ENCODE measurements around the gene PRKG1. TPM values are rescaled to one million over a fixed set of nuclear protein-coding genes. Genes with fewer than 3 reads are reported as not detected.

Gene PRKG1
- total and polyA plus RNA-seq, 2 donors (not counting 1 experiment from before 2014, with no cell fraction given) = 45.8 to 71.8 TPM

DNA sequence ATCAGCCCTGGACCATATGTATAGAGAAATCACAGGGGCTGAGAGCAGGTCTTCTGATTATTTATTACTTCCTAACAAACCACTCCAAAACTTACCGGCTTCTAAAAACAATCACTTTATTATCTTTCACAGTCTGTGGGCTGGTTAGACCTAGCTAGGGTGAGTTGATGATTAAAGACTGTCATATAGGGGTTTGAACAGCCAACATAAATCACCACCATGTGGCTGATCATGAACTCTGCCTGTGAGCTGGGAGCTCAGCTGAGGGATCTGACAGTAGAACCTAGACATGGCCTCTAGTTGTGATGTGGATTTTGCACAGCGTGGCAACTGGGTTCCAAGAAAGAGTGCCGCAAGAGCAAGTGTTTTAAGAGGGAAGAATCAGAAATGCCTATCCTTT lies 319.8 kb downstream of the PRKG1 start:
- H3K36me3 ChIP-seq (ENCODE audit: control insufficient read depth, insufficient read depth, low read length) = no peaks in the 10 kb centered on the region
- H3K27me3 ChIP-seq (ENCODE audit: control insufficient read depth, insufficient read depth, low read length) = no peaks in the 10 kb centered on the region
- no peak overlapping the region for H3K4me2 ChIP-seq (ENCODE audit: extremely low read depth, insufficient read depth, low read length)
- no peaks in the 10 kb centered on the region for H3K79me2 ChIP-seq (ENCODE audit: control insufficient read depth, insufficient read depth, low read length)
- H3K9ac ChIP-seq (ENCODE audit: insufficient read depth, low read length) = no peak overlapping the region
- peaks cover 6% of the 10 kb centered on the region for H3K4me1 ChIP-seq (ENCODE audit: control insufficient read depth, extremely low read depth, insufficient read depth, low read length)
- DNase-seq (ENCODE audit: low read depth in 2 of 2) = no peak
- H3K27ac ChIP-seq (ENCODE audit: insufficient read depth, low read length) = no peak overlapping the region
- H4K20me1 ChIP-seq (ENCODE audit: control insufficient read depth, extremely low read depth, insufficient read depth, low read length) = no peaks in the 10 kb centered on the region
- no peak overlapping the region for H3K4me3 ChIP-seq (replicated peaks in 1 of 4; ENCODE audit: control extremely low read depth in 1 of 4, insufficient read depth in 1 of 4, low read depth in 3 of 4, low read length in 4 of 4)
- H2AFZ ChIP-seq (ENCODE audit: low read length) = no peak overlapping the region
- no peak for TF ChIP-seq EZH2 (IDR thresholded peaks at IDR 0.05; ENCODE audit: low read length, missing control alignments)
- TF ChIP-seq, protein P1, sequence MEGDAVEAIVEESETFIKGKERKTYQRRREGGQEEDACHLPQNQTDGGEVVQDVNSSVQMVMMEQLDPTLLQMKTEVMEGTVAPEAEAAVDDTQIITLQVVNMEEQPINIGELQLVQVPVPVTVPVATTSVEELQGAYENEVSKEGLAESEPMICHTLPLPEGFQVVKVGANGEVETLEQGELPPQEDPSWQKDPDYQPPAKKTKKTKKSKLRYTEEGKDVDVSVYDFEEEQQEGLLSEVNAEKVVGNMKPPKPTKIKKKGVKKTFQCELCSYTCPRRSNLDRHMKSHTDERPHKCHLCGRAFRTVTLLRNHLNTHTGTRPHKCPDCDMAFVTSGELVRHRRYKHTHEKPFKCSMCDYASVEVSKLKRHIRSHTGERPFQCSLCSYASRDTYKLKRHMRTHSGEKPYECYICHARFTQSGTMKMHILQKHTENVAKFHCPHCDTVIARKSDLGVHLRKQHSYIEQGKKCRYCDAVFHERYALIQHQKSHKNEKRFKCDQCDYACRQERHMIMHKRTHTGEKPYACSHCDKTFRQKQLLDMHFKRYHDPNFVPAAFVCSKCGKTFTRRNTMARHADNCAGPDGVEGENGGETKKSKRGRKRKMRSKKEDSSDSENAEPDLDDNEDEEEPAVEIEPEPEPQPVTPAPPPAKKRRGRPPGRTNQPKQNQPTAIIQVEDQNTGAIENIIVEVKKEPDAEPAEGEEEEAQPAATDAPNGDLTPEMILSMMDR (conservative IDR thresholded peaks at IDR 0.05 in 1 of 2, IDR thresholded peaks at IDR 0.05 in 1 of 2; ENCODE audit: low read depth in 1 of 2, low read length in 2 of 2) = no peak
- no peaks in the 10 kb centered on the region for H3K9me3 ChIP-seq (ENCODE audit: control insufficient read depth, insufficient read depth, low read depth, low read length)

GRCh38 chr10:51397244-51397643 lies 323.0 kb downstream of the PRKG1 start:
- no peak overlapping the region for H3K9ac ChIP-seq (ENCODE audit: insufficient read depth, low read length)
- H3K27ac ChIP-seq (ENCODE audit: insufficient read depth, low read length) = no peak overlapping the region
- H3K4me3 ChIP-seq (replicated peaks in 1 of 4; ENCODE audit: control extremely low read depth in 1 of 4, insufficient read depth in 1 of 4, low read depth in 3 of 4, low read length in 4 of 4) = no peak overlapping the region
- no peaks in the 10 kb centered on the region for H3K9me3 ChIP-seq (ENCODE audit: control insufficient read depth, insufficient read depth, low read depth, low read length)
- no peaks in the 10 kb centered on the region for H3K27me3 ChIP-seq (ENCODE audit: control insufficient read depth, insufficient read depth, low read length)
- H2AFZ ChIP-seq (ENCODE audit: low read length) = no peak overlapping the region
- DNase-seq (ENCODE audit: low read depth in 2 of 2) = no peak
- TF ChIP-seq EZH2 (IDR thresholded peaks at IDR 0.05; ENCODE audit: low read length, missing control alignments) = no peak
- TF ChIP-seq, protein P1 (conservative IDR thresholded peaks at IDR 0.05 in 1 of 2, IDR thresholded peaks at IDR 0.05 in 1 of 2; ENCODE audit: low read depth in 1 of 2, low read length in 2 of 2) = no peak
- no peaks in the 10 kb centered on the region for H4K20me1 ChIP-seq (ENCODE audit: control insufficient read depth, extremely low read depth, insufficient read depth, low read length)
- H3K4me2 ChIP-seq (ENCODE audit: extremely low read depth, insufficient read depth, low read length) = no peak overlapping the region
- H3K36me3 ChIP-seq (ENCODE audit: control insufficient read depth, insufficient read depth, low read length) = no peaks in the 10 kb centered on the region
- peaks cover 2% of the 10 kb centered on the region for H3K4me1 ChIP-seq (ENCODE audit: control insufficient read depth, extremely low read depth, insufficient read depth, low read length)
- H3K79me2 ChIP-seq (ENCODE audit: control insufficient read depth, insufficient read depth, low read length) = no peaks in the 10 kb centered on the region

GRCh38 chr10:51397695-51398094 lies 323.4 kb downstream of the PRKG1 start:
- Histone ChIP-seq H3K27ac (ENCODE audit: insufficient read depth, low read length) (no peak overlapping the region), H2AFZ (ENCODE audit: low read length) (no peak overlapping the region), H3K36me3 (ENCODE audit: control insufficient read depth, insufficient read depth, low read length) (no peaks in the 10 kb centered on the region), H3K27me3 (ENCODE audit: control insufficient read depth, insufficient read depth, low read length) (no peaks in the 10 kb centered on the region), H3K4me2 (ENCODE audit: extremely low read depth, insufficient read depth, low read length) (peak overlapping the region; percentile 13), H4K20me1 (ENCODE audit: control insufficient read depth, extremely low read depth, insufficient read depth, low read length) (no peaks in the 10 kb centered on the region), H3K4me1 (ENCODE audit: control insufficient read depth, extremely low read depth, insufficient read depth, low read length) (peaks cover 2% of the 10 kb centered on the region), H3K79me2 (ENCODE audit: control insufficient read depth, insufficient read depth, low read length) (no peaks in the 10 kb centered on the region), H3K9ac (ENCODE audit: insufficient read depth, low read length) (no peak overlapping the region), H3K4me3 (replicated peaks in 1 of 4; ENCODE audit: control extremely low read depth in 1 of 4, insufficient read depth in 1 of 4, low read depth in 3 of 4, low read length in 4 of 4) (no peak overlapping the region), H3K9me3 (ENCODE audit: control insufficient read depth, insufficient read depth, low read depth, low read length) (no peaks in the 10 kb centered on the region)
- DNase-seq (ENCODE audit: low read depth in 2 of 2) = peak; percentile 75 to 84
- TF ChIP-seq, protein P1 (conservative IDR thresholded peaks at IDR 0.05 in 1 of 2, IDR thresholded peaks at IDR 0.05 in 1 of 2; ENCODE audit: low read depth in 1 of 2, low read length in 2 of 2) = no peak
- no peak for TF ChIP-seq EZH2 (IDR thresholded peaks at IDR 0.05; ENCODE audit: low read length, missing control alignments)
